OCI-LY3 (cell line): Measurements from ENCODE around the gene GM2A.
"Not testable (repeated sequence)": the region's sequence is repeated elsewhere in the genome, so short reads cannot be mapped to it uniquely, and the experiment has no call there.

Experiments
- EZH2phosphoT487 ChIP-seq: fragments of 200-600 bp; shearing (Covaris generic); IDR thresholded peaks from 2 replicates; pipeline ENCODE4 v1.6.1; 2018; ENCODE audit warnings: antibody characterized with exemption, mixed run types, low read depth
- TF ChIP-seq, protein P1 (sequence below): fragments of 200-600, 300-600 bp; sonication (generic); IDR thresholded peaks from 2 replicates; pipeline ENCODE4 v1.5.1; 2014; ENCODE audit warnings: antibody characterized with exemption, low read length, low read depth

DNA sequence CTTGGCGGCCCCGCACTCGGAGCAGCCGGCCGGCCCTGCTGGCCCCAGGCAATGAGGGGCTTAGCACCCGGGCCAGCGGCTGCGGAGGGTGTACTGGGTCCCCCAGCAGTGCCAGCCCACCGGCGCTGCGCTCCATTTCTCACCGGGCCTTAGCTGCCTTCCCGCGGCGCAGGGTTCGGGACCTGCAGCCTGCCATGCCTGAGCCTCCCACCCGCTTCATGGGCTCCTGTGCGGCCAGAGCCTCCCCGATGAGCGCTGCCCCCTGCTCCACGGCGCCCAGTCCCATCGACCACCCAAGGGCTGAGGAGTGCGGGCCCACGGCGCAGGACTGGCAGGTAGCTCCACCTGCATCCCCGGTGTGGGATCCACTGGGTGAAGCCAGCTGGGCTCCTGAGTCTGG lies 56.3 kb downstream of the GM2A start:
- TF ChIP-seq, protein P1, sequence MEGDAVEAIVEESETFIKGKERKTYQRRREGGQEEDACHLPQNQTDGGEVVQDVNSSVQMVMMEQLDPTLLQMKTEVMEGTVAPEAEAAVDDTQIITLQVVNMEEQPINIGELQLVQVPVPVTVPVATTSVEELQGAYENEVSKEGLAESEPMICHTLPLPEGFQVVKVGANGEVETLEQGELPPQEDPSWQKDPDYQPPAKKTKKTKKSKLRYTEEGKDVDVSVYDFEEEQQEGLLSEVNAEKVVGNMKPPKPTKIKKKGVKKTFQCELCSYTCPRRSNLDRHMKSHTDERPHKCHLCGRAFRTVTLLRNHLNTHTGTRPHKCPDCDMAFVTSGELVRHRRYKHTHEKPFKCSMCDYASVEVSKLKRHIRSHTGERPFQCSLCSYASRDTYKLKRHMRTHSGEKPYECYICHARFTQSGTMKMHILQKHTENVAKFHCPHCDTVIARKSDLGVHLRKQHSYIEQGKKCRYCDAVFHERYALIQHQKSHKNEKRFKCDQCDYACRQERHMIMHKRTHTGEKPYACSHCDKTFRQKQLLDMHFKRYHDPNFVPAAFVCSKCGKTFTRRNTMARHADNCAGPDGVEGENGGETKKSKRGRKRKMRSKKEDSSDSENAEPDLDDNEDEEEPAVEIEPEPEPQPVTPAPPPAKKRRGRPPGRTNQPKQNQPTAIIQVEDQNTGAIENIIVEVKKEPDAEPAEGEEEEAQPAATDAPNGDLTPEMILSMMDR, result not testable (repeated sequence)
- TF ChIP-seq EZH2phosphoT487, result not testable (repeated sequence)
